ENCODE measurements around the gene RBM39.
"Not testable (repeated sequence)": the region's sequence is repeated elsewhere in the genome, so short reads cannot be mapped to it uniquely, and the experiment has no call there.

- TF ChIP-seq, protein P1, sequence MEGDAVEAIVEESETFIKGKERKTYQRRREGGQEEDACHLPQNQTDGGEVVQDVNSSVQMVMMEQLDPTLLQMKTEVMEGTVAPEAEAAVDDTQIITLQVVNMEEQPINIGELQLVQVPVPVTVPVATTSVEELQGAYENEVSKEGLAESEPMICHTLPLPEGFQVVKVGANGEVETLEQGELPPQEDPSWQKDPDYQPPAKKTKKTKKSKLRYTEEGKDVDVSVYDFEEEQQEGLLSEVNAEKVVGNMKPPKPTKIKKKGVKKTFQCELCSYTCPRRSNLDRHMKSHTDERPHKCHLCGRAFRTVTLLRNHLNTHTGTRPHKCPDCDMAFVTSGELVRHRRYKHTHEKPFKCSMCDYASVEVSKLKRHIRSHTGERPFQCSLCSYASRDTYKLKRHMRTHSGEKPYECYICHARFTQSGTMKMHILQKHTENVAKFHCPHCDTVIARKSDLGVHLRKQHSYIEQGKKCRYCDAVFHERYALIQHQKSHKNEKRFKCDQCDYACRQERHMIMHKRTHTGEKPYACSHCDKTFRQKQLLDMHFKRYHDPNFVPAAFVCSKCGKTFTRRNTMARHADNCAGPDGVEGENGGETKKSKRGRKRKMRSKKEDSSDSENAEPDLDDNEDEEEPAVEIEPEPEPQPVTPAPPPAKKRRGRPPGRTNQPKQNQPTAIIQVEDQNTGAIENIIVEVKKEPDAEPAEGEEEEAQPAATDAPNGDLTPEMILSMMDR (IDR thresholded peaks at IDR 0.05 in 4 of 5, conservative IDR thresholded peaks at IDR 0.05 in 1 of 5): not testable (repeated sequence)
- TF ChIP-seq POLR2A (IDR thresholded peaks at IDR 0.05): not testable (repeated sequence)
These were observed 56.7 kb downstream of the RBM39 start for GRCh38 chr20:35685368-35685767.

Data from gastrocnemius medialis (tissue), 4 donors.